ENCODE data around the gene TMEM31.

DNA sequence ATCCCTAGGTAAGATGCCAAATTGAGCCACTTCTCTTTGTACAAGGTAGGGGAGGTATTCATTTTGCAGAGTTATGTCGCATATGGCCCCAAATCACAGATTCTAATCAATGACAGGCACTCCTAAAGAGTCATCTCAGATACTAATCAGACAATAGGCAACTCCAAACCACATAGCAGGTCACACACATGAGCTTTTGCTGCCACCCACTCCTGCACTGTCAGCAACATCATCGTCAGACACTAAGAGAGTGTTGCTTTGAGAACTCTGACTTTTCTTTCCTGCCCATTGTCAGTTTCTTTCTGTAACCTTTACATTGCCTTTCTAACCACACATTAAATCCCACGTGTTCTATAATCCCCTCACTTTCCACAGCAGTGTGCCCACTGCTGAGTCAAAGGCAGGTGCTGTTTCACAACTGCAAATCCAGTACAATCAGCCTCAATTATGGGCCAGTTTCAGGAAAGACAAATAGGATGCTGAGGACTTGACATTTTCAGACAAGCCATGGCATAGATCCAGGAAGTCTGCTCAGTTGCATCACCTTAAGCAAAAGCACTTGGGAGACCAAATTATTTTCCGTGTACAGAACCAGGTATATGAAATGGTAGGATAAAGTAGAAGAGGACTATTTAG lies 23.5 kb downstream of the TMEM31 start:
- TF ChIP-seq YY1 (IDR thresholded peaks at IDR 0.05; ENCODE audit: insufficient read depth, insufficient read length) (no peak), ZNF274 (IDR thresholded peaks at IDR 0.05; ENCODE audit: low read depth, low read length) (no peak), SUZ12 (IDR thresholded peaks at IDR 0.05; ENCODE audit: extremely low read depth, insufficient read depth, insufficient read length) (no peak)
